ENCODE results near the gene CNTFR.

CNTFR gene

GRCh38 chr9:34558919-34559623 is 30.5 kb downstream of the CNTFR start:
- Histone ChIP-seq H3K27me3 (replicated peaks) (peaks cover 17% of the 10 kb centered on the region), H3K4me3 (ENCODE audit: low read depth, low read length) (no peak overlapping the region), H3K27ac (no peak overlapping the region), H3K36me3 (replicated peaks) (no peaks in the 10 kb centered on the region)
- TF ChIP-seq CTCF (IDR thresholded peaks at IDR 0.05; ENCODE audit: low read depth, low read length, missing control alignments) = no peak
- in situ Hi-C loops (cut with HindIII; ENCODE audit: low pct_ligation_motif_present, low sequenced_read_pairs) = no loop called here
- DNase-seq = no peak

- H3K27ac ChIP-seq = no peak overlapping the region
- no peaks in the 10 kb centered on the region for H3K36me3 ChIP-seq (replicated peaks)
- no peak overlapping the region for H3K4me3 ChIP-seq (ENCODE audit: low read depth, low read length)
- DNase-seq = no peak
- H3K27me3 ChIP-seq (replicated peaks) = peaks cover 22% of the 10 kb centered on the region
- no peak for TF ChIP-seq CTCF (IDR thresholded peaks at IDR 0.05; ENCODE audit: low read depth, low read length, missing control alignments)
- in situ Hi-C loops (cut with HindIII; ENCODE audit: low pct_ligation_motif_present, low sequenced_read_pairs) = no loop called here
Measured at GRCh38 chr9:34558364-34558763, 31.2 kb downstream of the CNTFR start.

- in situ Hi-C loops (cut with HindIII; ENCODE audit: low pct_ligation_motif_present, low sequenced_read_pairs) = no loop called here
- no peak overlapping the region for H3K4me3 ChIP-seq (ENCODE audit: low read depth, low read length)
- peaks cover 28% of the 10 kb centered on the region for H3K27me3 ChIP-seq (replicated peaks)
- DNase-seq = no peak
- TF ChIP-seq CTCF (IDR thresholded peaks at IDR 0.05; ENCODE audit: low read depth, low read length, missing control alignments) = no peak
- no peak overlapping the region for H3K27ac ChIP-seq
- H3K36me3 ChIP-seq (replicated peaks) = no peaks in the 10 kb centered on the region
Measured at GRCh38 chr9:34557426-34558321, 31.9 kb downstream of the CNTFR start.

GRCh38 chr9:34556949-34557348 is 32.6 kb downstream of the CNTFR start:
- Histone ChIP-seq H3K27ac (no peak overlapping the region), H3K27me3 (replicated peaks) (peaks cover 28% of the 10 kb centered on the region), H3K36me3 (replicated peaks) (no peaks in the 10 kb centered on the region), H3K4me3 (ENCODE audit: low read depth, low read length) (no peak overlapping the region)
- in situ Hi-C loops (cut with HindIII; ENCODE audit: low pct_ligation_motif_present, low sequenced_read_pairs) = no loop called here
- no peak for TF ChIP-seq CTCF (IDR thresholded peaks at IDR 0.05; ENCODE audit: low read depth, low read length, missing control alignments)
- DNase-seq = no peak

- Histone ChIP-seq H3K27ac (no peak overlapping the region), H3K27me3 (replicated peaks) (peaks cover 28% of the 10 kb centered on the region)
- in situ Hi-C loops (cut with HindIII; ENCODE audit: low pct_ligation_motif_present, low sequenced_read_pairs) = no loop called here
Measured at GRCh38 chr9:34555936-34556525, 33.5 kb downstream of the CNTFR start.

More at GRCh38 chr9:34555936-34556525, 33.5 kb downstream of the CNTFR start:
- Histone ChIP-seq H3K36me3 (replicated peaks) (no peaks in the 10 kb centered on the region), H3K4me3 (ENCODE audit: low read depth, low read length) (no peak overlapping the region)
- no peak for DNase-seq
- no peak for TF ChIP-seq CTCF (IDR thresholded peaks at IDR 0.05; ENCODE audit: low read depth, low read length, missing control alignments)
